ENCODE results near the gene NHEJ1. TPM values are rescaled to one million over a fixed set of nuclear protein-coding genes. Genes with fewer than 3 reads are reported as not detected.

NHEJ1 gene
- total and polyA plus RNA-seq, 4 donors, result 8.4 to 21.1 (median 12.5) TPM

DNA sequence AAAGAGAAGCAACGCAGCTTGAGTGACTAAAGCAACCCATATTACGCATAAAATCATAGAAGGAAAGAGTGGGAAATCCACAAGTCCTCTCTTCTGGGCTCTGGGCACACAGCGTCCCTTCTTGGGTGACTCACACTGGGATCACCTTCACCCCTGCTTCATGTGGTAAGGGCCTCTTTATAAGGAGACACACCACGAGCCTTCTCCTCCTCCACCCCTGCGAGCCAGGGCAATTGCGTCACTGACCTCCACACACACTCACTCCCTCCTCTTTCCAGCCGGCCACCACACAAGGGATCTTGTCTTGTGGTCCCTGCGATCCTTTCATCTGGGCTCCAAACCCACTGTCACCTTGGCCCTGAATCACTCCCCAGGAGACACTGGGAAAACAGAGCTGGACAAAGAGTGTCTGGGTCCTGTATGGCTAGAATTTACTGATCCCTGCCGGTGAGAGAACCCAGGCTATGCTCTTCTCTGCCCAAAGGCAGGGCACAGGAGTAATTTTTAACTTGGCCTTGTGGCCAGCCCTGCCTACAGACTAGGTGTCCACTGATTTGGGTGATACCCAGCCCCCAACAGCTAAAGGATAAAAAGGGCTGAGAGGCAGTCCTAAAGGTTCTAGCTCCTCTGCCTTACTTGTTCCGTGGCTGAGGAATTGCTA, 35.3 kb downstream of the NHEJ1 start:
- H3K4me3 ChIP-seq, result no peak overlapping the region

GRCh38 chr2:219124381-219125110, 36.1 kb downstream of the NHEJ1 start:
- no peaks in the 10 kb centered on the region for H3K27me3 ChIP-seq (ENCODE audit: control insufficient read depth in 3 of 3, insufficient read depth in 3 of 3, low read length in 2 of 3)
- H3K36me3 ChIP-seq (ENCODE audit: control insufficient read depth in 4 of 4, insufficient read depth in 4 of 4, low read length in 4 of 4), result peaks cover 0 to 2% (median 0%) of the 10 kb centered on the region in 4 donors
- H3K4me3 ChIP-seq, result no peak overlapping the region
- ATAC-seq (ENCODE audit: insufficient read depth, low FRiP score), result no peak
- H3K27ac ChIP-seq (ENCODE audit: low read depth in 1 of 2, low read length in 1 of 2), result peak overlapping the region in 1 of 2 donors; percentile 58
- 67 to 79% methylated on average over 4 of the region's 4 CpGs for WGBS, 2 donors
- TF ChIP-seq, protein P1, sequence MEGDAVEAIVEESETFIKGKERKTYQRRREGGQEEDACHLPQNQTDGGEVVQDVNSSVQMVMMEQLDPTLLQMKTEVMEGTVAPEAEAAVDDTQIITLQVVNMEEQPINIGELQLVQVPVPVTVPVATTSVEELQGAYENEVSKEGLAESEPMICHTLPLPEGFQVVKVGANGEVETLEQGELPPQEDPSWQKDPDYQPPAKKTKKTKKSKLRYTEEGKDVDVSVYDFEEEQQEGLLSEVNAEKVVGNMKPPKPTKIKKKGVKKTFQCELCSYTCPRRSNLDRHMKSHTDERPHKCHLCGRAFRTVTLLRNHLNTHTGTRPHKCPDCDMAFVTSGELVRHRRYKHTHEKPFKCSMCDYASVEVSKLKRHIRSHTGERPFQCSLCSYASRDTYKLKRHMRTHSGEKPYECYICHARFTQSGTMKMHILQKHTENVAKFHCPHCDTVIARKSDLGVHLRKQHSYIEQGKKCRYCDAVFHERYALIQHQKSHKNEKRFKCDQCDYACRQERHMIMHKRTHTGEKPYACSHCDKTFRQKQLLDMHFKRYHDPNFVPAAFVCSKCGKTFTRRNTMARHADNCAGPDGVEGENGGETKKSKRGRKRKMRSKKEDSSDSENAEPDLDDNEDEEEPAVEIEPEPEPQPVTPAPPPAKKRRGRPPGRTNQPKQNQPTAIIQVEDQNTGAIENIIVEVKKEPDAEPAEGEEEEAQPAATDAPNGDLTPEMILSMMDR (IDR thresholded peaks at IDR 0.05; ENCODE audit: control extremely low read depth, extremely low read depth), result no peak
- H3K9me3 ChIP-seq (ENCODE audit: control insufficient read depth in 4 of 4, insufficient read depth in 3 of 4, low read length in 3 of 4), result no peaks in the 10 kb centered on the region
- DNase-seq, result peak in 2 of 3 donors; percentile 34 to 63
- H3K9ac ChIP-seq (ENCODE audit: insufficient read depth in 1 of 2, low read length in 2 of 2), result no peak overlapping the region
- peaks cover 0 to 20% (median 13%) of the 10 kb centered on the region in 5 donors for H3K4me1 ChIP-seq (ENCODE audit: control insufficient read depth in 5 of 5, insufficient read depth in 5 of 5, low read length in 5 of 5)

More for the DNA sequence above, 35.3 kb downstream of the NHEJ1 start:
- no peak overlapping the region for H3K9ac ChIP-seq (ENCODE audit: insufficient read depth in 1 of 2, low read length in 2 of 2)
- H3K4me1 ChIP-seq (ENCODE audit: control insufficient read depth in 5 of 5, insufficient read depth in 5 of 5, low read length in 5 of 5), result peaks cover 0 to 20% (median 13%) of the 10 kb centered on the region in 5 donors
- WGBS, 2 donors, result 56 to 69% methylated on average over 10 of the region's 10 CpGs
- peak; percentile 70 for ATAC-seq (ENCODE audit: insufficient read depth, low FRiP score)
- H3K27me3 ChIP-seq (ENCODE audit: control insufficient read depth in 3 of 3, insufficient read depth in 3 of 3, low read length in 2 of 3), result no peaks in the 10 kb centered on the region
- H3K9me3 ChIP-seq (ENCODE audit: control insufficient read depth in 4 of 4, insufficient read depth in 3 of 4, low read length in 3 of 4), result no peaks in the 10 kb centered on the region
- H3K36me3 ChIP-seq (ENCODE audit: control insufficient read depth in 4 of 4, insufficient read depth in 4 of 4, low read length in 4 of 4), result peaks cover 0 to 2% (median 0%) of the 10 kb centered on the region in 4 donors
- H3K27ac ChIP-seq (ENCODE audit: low read depth in 1 of 2, low read length in 1 of 2), result peak overlapping the region in 1 of 2 donors; percentile 54
- TF ChIP-seq, protein P1 (IDR thresholded peaks at IDR 0.05; ENCODE audit: control extremely low read depth, extremely low read depth), result no peak
- DNase-seq, result no peak

GRCh38 chr2:219123356-219124135, 37.1 kb downstream of the NHEJ1 start:
- Histone ChIP-seq H3K36me3 (ENCODE audit: control insufficient read depth in 4 of 4, insufficient read depth in 4 of 4, low read length in 4 of 4) (peaks cover 0 to 2% (median 0%) of the 10 kb centered on the region in 4 donors), H3K4me1 (ENCODE audit: control insufficient read depth in 5 of 5, insufficient read depth in 5 of 5, low read length in 5 of 5) (peaks cover 0 to 23% (median 12%) of the 10 kb centered on the region in 5 donors), H3K9me3 (ENCODE audit: control insufficient read depth in 4 of 4, insufficient read depth in 3 of 4, low read length in 3 of 4) (no peaks in the 10 kb centered on the region), H3K9ac (ENCODE audit: insufficient read depth in 1 of 2, low read length in 2 of 2) (no peak overlapping the region), H3K27me3 (ENCODE audit: control insufficient read depth in 3 of 3, insufficient read depth in 3 of 3, low read length in 2 of 3) (no peaks in the 10 kb centered on the region), H3K4me3 (no peak overlapping the region), H3K27ac (ENCODE audit: low read depth in 1 of 2, low read length in 1 of 2) (peak overlapping the region in 1 of 2 donors; percentile 40)
- TF ChIP-seq, protein P1 (IDR thresholded peaks at IDR 0.05; ENCODE audit: control extremely low read depth, extremely low read depth), result no peak
- DNase-seq (no peak), ATAC-seq (ENCODE audit: insufficient read depth, low FRiP score) (no peak)
- WGBS, 2 donors, result 88 to 94% methylated on average over 8 of the region's 8 CpGs

Measured in lung (tissue), 12 donors.